OCI-LY3 (cell line): ENCODE results near the gene PEX16.

Experiments
- EZH2phosphoT487 ChIP-seq: fragments of 200-600 bp; shearing (Covaris generic); IDR thresholded peaks from 2 replicates; pipeline ENCODE4 v1.6.1; 2018; ENCODE audit warnings: antibody characterized with exemption, mixed run types, low read depth
- TF ChIP-seq, protein P1 (sequence below): fragments of 200-600, 300-600 bp; sonication (generic); IDR thresholded peaks from 2 replicates; pipeline ENCODE4 v1.5.1; 2014; ENCODE audit warnings: antibody characterized with exemption, low read length, low read depth

GRCh38 chr11:45887587-45887986 is 30.1 kb downstream of the PEX16 start:
- TF ChIP-seq, protein P1, sequence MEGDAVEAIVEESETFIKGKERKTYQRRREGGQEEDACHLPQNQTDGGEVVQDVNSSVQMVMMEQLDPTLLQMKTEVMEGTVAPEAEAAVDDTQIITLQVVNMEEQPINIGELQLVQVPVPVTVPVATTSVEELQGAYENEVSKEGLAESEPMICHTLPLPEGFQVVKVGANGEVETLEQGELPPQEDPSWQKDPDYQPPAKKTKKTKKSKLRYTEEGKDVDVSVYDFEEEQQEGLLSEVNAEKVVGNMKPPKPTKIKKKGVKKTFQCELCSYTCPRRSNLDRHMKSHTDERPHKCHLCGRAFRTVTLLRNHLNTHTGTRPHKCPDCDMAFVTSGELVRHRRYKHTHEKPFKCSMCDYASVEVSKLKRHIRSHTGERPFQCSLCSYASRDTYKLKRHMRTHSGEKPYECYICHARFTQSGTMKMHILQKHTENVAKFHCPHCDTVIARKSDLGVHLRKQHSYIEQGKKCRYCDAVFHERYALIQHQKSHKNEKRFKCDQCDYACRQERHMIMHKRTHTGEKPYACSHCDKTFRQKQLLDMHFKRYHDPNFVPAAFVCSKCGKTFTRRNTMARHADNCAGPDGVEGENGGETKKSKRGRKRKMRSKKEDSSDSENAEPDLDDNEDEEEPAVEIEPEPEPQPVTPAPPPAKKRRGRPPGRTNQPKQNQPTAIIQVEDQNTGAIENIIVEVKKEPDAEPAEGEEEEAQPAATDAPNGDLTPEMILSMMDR = no peak
- TF ChIP-seq EZH2phosphoT487 = no peak
